ENCODE results near the gene CRTC1.

- TF ChIP-seq EZH2phosphoT487 (IDR thresholded peaks at IDR 0.05; ENCODE audit: low read length): no peak
- TF ChIP-seq CTCF (IDR thresholded peaks at IDR 0.05; ENCODE audit: low read length): no peak
These were observed at the start of gene CRTC1 for GRCh38 chr19:18683109-18683957.

All from MM.1S (cell line).